Spleen (tissue), 11 donors: ENCODE data around the gene SMOC1. TPM values are rescaled to one million over a fixed set of nuclear protein-coding genes. Genes with fewer than 3 reads are reported as not detected.

Experiments
- DNase-seq: peaks from one replicate; pipeline ENCODE4 v3.0.0-alpha.2; 2020
- H3K27ac ChIP-seq, 8 donors: fragments of 200-600 bp; sonication (generic) in 7 of 8; 1 replicate in 4 of 8; 2 replicates in 4 of 8; pipeline versions ENCODE4 v1.5.0 to v1.8.0; 2016 to 2021; ENCODE audit warnings: inconsistent platforms in 4 of 8, mild to moderate bottlenecking in 4 of 8, moderate library complexity in 1 of 8
- H3K27me3 ChIP-seq, 7 donors: fragments of 200-600 bp; sonication (generic) in 6 of 7; replicated peaks in 1 of 7; 1 replicate in 4 of 7; 2 replicates in 3 of 7; pipeline versions ENCODE4 v1.5.0 to v1.8.0; 2016 to 2021; ENCODE audit warnings: inconsistent platforms in 3 of 7, mild to moderate bottlenecking in 1 of 7
- H3K36me3 ChIP-seq, 6 donors: fragments of 200-600 bp; sonication (generic) in 5 of 6; 1 replicate in 4 of 6; 2 replicates in 2 of 6; pipeline versions ENCODE4 v1.5.0 to v1.8.0; 2016 to 2021; ENCODE audit warnings: inconsistent platforms in 2 of 6
- H3K4me1 ChIP-seq, 6 donors: fragments of 200-600 bp; sonication (generic) in 5 of 6; 1 replicate in 3 of 6; 2 replicates in 3 of 6; pipeline versions ENCODE4 v1.5.0 to v1.8.0; 2016 to 2021; ENCODE audit warnings: inconsistent platforms in 3 of 6
- H3K4me3 ChIP-seq, 8 donors: fragments of 200-600 bp; sonication (generic) in 7 of 8; 1 replicate in 4 of 8; 2 replicates in 4 of 8; pipeline versions ENCODE4 v1.5.0 to v1.8.0; 2016 to 2021; ENCODE audit warnings: inconsistent platforms in 4 of 8, mild to moderate bottlenecking in 4 of 8, moderate library complexity in 2 of 8
- H3K9me3 ChIP-seq, 8 donors: fragments of 200-600 bp; sonication (generic) in 7 of 8; 1 replicate in 4 of 8; 2 replicates in 4 of 8; pipeline versions ENCODE4 v1.5.0 to v1.8.0; 2016 to 2021; ENCODE audit warnings: inconsistent platforms in 4 of 8
- POLR2A ChIP-seq, 3 donors: fragments of 450-650 bp; IDR thresholded peaks; one replicate each; pipeline ENCODE4 v1.5.1; 2017; ENCODE audit warnings: antibody characterized with exemption in 3 of 3, mild to moderate bottlenecking in 1 of 3
- POLR2AphosphoS5 ChIP-seq, 3 donors: sonication (generic); formaldehyde crosslinking; IDR thresholded peaks; one replicate each; pipeline ENCODE4 v1.5.1; 2017; ENCODE audit warnings: antibody characterized with exemption in 3 of 3
- WGBS, 5 donors: extraction: QIAGEN DNeasy Blood & Tissue Kit in 3 of 5; methylation state at CpG; one replicate each; pipeline versions ENCODE4 v1.1.5 to v1.1.7; 2013 to 2018; 5-methylcytosine and 5-hydroxymethylcytosine counted together
- intact Hi-C: fragments of 100-400 bp; cut with DNase I; formaldehyde crosslinking; loops from one replicate; pipeline ENCODE4 v1.15.0; 2023; ENCODE audit warnings: low total_unique reads
- polyA plus RNA-seq, 3 donors: library from polyadenylated mRNA; stranded (reverse); fragments of 200-250 nt; gene quantifications; one replicate each; pipeline ENCODE4 v1.2.1, GENCODE V29; 2013
- total RNA-seq, 7 donors: library from RNA; depleted of rRNA in 3 of 7; stranded (reverse); fragments of >200 nt in 3 of 7; fragmentation: NEBNext Ultra II Directional in 4 of 7; extraction: Animal tissue kit (Norgen Biotek cat#: 25700) in 4 of 7; gene quantifications; one replicate each; pipeline versions ENCODE4 v1.1.0 to v1.2.1, GENCODE V29; 2016 to 2021
- TF ChIP-seq, protein P1 (sequence below), 11 experiments: fragments of 200-600 bp in 7 of 11; fragments of 450-650 bp in 4 of 11; sonication (generic) in 4 of 11; IDR thresholded peaks in 8 of 11; conservative IDR thresholded peaks in 3 of 11; 1 replicate in 7 of 11; 2 replicates in 4 of 11; pipeline versions ENCODE4 v1.4.0 to v1.8.0; 2016 to 2021; ENCODE audit warnings: antibody characterized with exemption in 11 of 11, inconsistent platforms in 4 of 11, mild to moderate bottlenecking in 1 of 11
- donor health status: healthy with polysubstance abuse.
- donor health status: DM: no; HTN: no; CAD: no; lungs with moderate emphysema.
- donor health status: DM: no; HTN: no; CAD: no.
- donor health status: Bipolar disorder and iron deficiency.
- donor health status: healthy.
- donor health status: DM: no; HTN: no; CAD: no.
- donor health status: DM: yes; HTN: yes; CAD: no.

SMOC1 gene
- total and polyA plus RNA-seq, 10 donors, result 6.1 to 108 (median 29.6) TPM

DNA sequence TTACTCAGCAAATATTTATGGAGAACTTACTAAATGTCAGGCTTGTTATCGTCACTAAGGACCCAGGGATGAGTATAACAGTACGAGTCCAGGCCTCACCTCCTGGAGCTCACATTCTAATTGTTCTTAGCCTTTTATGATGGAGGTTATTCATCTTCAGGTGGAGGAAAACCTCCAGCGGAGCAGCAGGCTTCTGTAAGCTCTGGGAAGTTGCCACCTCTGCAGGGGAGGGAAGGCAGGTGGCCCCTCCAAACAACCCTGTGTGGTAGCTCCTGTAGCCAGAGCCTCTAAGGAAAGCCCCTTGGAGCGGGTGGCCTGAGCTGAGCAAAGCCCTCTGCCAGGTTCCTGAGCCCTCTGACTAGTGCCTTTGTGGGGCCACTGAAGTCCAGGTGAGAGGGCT is 104.1 kb downstream of the SMOC1 start:
- no peak for DNase-seq
- intact Hi-C loops, result no loop called here
- peaks cover 0 to 11% (median 0%) of the 10 kb centered on the region in 7 donors for H3K27me3 ChIP-seq
- WGBS, 5 donors, result 70 to 93% (median 87%) methylated on average over 3 to 4 of the region's 4 CpGs
- peaks cover 0 to 3% (median 0%) of the 10 kb centered on the region in 6 donors for H3K36me3 ChIP-seq
- H3K4me1 ChIP-seq, result no peaks in the 10 kb centered on the region
- H3K9me3 ChIP-seq, result no peaks in the 10 kb centered on the region
- H3K4me3 ChIP-seq, result no peak overlapping the region
- no peak overlapping the region for H3K27ac ChIP-seq
- TF ChIP-seq POLR2A (IDR thresholded peaks at IDR 0.05) (no peak), POLR2AphosphoS5 (IDR thresholded peaks at IDR 0.05) (no peak)
- TF ChIP-seq, protein P1, sequence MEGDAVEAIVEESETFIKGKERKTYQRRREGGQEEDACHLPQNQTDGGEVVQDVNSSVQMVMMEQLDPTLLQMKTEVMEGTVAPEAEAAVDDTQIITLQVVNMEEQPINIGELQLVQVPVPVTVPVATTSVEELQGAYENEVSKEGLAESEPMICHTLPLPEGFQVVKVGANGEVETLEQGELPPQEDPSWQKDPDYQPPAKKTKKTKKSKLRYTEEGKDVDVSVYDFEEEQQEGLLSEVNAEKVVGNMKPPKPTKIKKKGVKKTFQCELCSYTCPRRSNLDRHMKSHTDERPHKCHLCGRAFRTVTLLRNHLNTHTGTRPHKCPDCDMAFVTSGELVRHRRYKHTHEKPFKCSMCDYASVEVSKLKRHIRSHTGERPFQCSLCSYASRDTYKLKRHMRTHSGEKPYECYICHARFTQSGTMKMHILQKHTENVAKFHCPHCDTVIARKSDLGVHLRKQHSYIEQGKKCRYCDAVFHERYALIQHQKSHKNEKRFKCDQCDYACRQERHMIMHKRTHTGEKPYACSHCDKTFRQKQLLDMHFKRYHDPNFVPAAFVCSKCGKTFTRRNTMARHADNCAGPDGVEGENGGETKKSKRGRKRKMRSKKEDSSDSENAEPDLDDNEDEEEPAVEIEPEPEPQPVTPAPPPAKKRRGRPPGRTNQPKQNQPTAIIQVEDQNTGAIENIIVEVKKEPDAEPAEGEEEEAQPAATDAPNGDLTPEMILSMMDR (IDR thresholded peaks at IDR 0.05 in 8 of 11, conservative IDR thresholded peaks at IDR 0.05 in 3 of 11), result no peak

GRCh38 chr14:69985463-69985862 is 106.2 kb downstream of the SMOC1 start:
- TF ChIP-seq, protein P1 (IDR thresholded peaks at IDR 0.05 in 8 of 11, conservative IDR thresholded peaks at IDR 0.05 in 3 of 11), result no peak
- TF ChIP-seq POLR2A (IDR thresholded peaks at IDR 0.05) (no peak), POLR2AphosphoS5 (IDR thresholded peaks at IDR 0.05) (no peak)
- DNase-seq, result no peak
- intact Hi-C loops, result no loop called here
- Histone ChIP-seq H3K9me3 (no peaks in the 10 kb centered on the region), H3K27me3 (peaks cover 0 to 11% (median 0%) of the 10 kb centered on the region in 7 donors), H3K36me3 (no peaks in the 10 kb centered on the region), H3K4me3 (no peak overlapping the region), H3K27ac (no peak overlapping the region), H3K4me1 (no peaks in the 10 kb centered on the region)
- WGBS, 5 donors, result 75 to 97% (median 81%) methylated on average over 1 of the region's 1 CpG

DNA sequence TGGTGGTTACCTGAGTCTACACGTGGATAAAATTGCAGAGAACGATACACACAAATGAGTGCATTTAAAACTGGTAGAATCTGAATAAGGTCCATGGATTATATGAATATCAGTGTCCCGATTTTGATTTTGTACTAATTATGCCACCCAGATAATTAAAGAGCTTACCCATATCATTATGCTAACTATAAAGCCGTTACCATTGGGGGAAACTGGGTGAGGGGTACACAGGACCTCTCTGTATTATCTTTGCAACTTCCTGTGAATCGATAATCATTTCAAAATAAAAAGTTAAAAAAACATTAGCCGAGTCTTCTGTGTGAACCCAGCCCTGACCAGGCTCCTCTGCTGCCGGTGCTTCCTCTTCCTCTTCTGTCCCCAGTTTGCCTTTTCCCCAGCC is 107.1 kb downstream of the SMOC1 start:
- Histone ChIP-seq H3K36me3 (no peaks in the 10 kb centered on the region), H3K9me3 (no peaks in the 10 kb centered on the region), H3K27me3 (peaks cover 0 to 11% (median 0%) of the 10 kb centered on the region in 7 donors), H3K4me3 (no peak overlapping the region), H3K4me1 (no peaks in the 10 kb centered on the region), H3K27ac (no peak overlapping the region)
- TF ChIP-seq POLR2A (IDR thresholded peaks at IDR 0.05), result no peak
- TF ChIP-seq, protein P1 (IDR thresholded peaks at IDR 0.05 in 8 of 11, conservative IDR thresholded peaks at IDR 0.05 in 3 of 11), result no peak
- TF ChIP-seq POLR2AphosphoS5 (IDR thresholded peaks at IDR 0.05), result no peak
- intact Hi-C loops, result no loop called here
- WGBS, 5 donors, result 58 to 68% (median 64%) methylated on average over 7 of the region's 7 CpGs
- DNase-seq, result no peak

DNA sequence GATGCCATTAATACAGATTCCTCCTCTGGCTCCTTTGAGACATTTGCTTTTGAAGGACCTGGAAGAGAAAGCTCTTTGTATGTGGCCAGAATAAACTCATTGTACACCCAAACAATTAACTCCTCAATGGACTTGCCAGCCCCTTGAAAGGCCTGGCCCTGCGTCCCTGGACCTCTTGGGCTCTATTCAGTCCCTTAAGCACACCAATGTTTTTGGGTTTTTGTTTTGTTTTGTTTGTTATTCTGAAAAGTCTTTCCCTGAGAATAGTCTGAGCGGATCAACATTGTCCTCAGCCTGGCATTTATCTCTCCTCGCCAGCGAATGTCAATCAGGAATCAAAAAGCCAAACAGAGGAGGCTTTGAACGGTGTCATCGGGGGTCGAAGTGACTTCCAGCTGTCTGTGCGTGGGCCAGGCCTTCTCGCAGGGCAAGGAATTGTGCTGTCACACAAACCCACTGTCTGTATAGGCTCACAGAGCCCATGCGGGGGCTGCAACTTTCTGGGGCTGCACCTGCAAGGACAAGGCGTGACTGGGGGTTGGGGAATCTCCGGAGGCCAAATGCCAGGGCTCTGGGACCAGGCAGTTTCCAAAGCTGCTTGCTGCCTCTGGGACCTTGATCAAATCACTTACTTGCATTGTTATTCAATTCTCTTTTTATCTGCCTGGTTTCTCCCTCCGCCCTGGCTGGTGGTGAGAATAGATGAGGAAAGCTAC is 108.3 kb downstream of the SMOC1 start:
- peaks cover 0 to 6% (median 0%) of the 10 kb centered on the region in 7 donors for H3K27me3 ChIP-seq
- WGBS, 5 donors, result 80 to 88% (median 82%) methylated on average over 12 to 13 of the region's 13 CpGs
- no peak overlapping the region for H3K27ac ChIP-seq
- no peak overlapping the region for H3K4me3 ChIP-seq
- H3K36me3 ChIP-seq, result no peaks in the 10 kb centered on the region
- intact Hi-C loops, result no loop called here
- H3K4me1 ChIP-seq, result no peaks in the 10 kb centered on the region
- TF ChIP-seq POLR2A (IDR thresholded peaks at IDR 0.05) (no peak), POLR2AphosphoS5 (IDR thresholded peaks at IDR 0.05) (no peak)
- TF ChIP-seq, protein P1 (IDR thresholded peaks at IDR 0.05 in 8 of 11, conservative IDR thresholded peaks at IDR 0.05 in 3 of 11), result no peak
- DNase-seq, result no peak
- no peaks in the 10 kb centered on the region for H3K9me3 ChIP-seq
